HUES48 (cell line): ENCODE results near the gene PRIMPOL.
"Not testable (repeated sequence)": the region's sequence is repeated elsewhere in the genome, so short reads cannot be mapped to it uniquely, and the experiment has no call there.

Experiments
- H3K27ac ChIP-seq: one replicate; pipeline ENCODE4 v1.7.0; 2013; ENCODE audit warnings: low read depth, low read length, inconsistent platforms
- H3K27me3 ChIP-seq: 2 replicates; pipeline ENCODE4 v1.6.1; 2013; ENCODE audit warnings: mild to moderate bottlenecking, low read length; ENCODE audit not compliant: control insufficient read depth, insufficient read depth
- H3K36me3 ChIP-seq: 2 replicates; pipeline ENCODE4 v1.6.1; 2013; ENCODE audit warnings: low read length; ENCODE audit not compliant: control insufficient read depth, insufficient read depth
- H3K4me1 ChIP-seq: 2 replicates; pipeline ENCODE4 v1.6.1; 2013; ENCODE audit warnings: mild to moderate bottlenecking, low read length; ENCODE audit not compliant: control insufficient read depth, insufficient read depth
- H3K4me3 ChIP-seq: 2 replicates; pipeline ENCODE4 v1.5.1; 2013; ENCODE audit warnings: mild to moderate bottlenecking, low read depth, low read length
- H3K9ac ChIP-seq: 2 replicates; pipeline ENCODE4 v1.6.1; 2013; ENCODE audit warnings: mild to moderate bottlenecking, low read depth, low read length, moderate library complexity
- H3K9me3 ChIP-seq: 2 replicates; pipeline ENCODE4 v1.6.1; 2013; ENCODE audit warnings: low read length; ENCODE audit not compliant: control insufficient read depth, insufficient read depth

Gene PRIMPOL

DNA sequence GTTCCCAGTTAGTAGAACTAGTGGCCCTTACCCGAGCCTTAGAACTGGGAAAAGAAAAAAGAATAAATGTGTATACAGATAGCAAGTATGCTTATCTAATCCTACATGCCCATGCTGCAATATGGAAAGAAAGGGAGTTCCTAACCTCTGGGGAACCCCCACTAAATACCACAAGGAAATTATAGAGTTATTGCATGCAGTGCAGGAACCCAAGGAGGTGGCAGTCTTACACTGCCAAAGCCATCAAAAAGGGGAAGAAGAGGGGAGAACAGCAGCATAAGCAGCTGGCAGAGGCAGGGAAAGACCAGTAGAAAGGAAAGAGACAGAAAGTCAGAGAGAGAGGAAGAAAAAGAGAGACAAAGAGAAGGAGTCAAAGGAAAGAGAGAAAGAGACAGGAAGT is 90.0 kb downstream of the PRIMPOL start:
- H3K27me3 ChIP-seq, H3K36me3 ChIP-seq, H3K4me1 ChIP-seq, H3K4me3 ChIP-seq, H3K27ac ChIP-seq, H3K9ac ChIP-seq: not testable (repeated sequence)
- peaks cover 13% of the 10 kb centered on the region for H3K9me3 ChIP-seq

DNA sequence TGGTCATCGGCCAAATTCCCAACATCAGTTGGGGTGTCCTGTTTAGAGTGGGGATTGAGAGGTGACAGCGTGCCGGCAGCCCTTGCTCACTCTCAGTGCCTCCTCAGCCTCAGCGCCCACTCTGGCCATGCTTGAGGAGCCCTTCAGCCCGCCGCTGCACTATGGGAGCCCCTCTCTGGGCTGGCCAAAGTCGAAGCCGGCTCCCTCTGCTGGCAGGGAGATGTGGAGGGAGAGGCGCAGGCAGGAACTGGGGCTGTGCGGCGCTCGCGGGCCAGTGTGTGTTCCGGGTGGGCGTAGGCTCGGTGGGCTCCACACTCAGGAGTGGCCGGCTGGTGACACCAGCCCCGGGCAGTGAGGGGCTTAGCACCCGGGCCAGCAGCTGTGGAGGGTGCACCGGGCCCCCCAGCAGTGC is 91.4 kb downstream of the PRIMPOL start:
- Histone ChIP-seq H3K36me3 (no peaks in the 10 kb centered on the region), H3K4me1 (peaks cover 2% of the 10 kb centered on the region), H3K27ac (no peak overlapping the region), H3K9me3 (peaks cover 13% of the 10 kb centered on the region), H3K9ac (no peak overlapping the region), H3K27me3 (no peaks in the 10 kb centered on the region), H3K4me3 (no peak overlapping the region)

DNA sequence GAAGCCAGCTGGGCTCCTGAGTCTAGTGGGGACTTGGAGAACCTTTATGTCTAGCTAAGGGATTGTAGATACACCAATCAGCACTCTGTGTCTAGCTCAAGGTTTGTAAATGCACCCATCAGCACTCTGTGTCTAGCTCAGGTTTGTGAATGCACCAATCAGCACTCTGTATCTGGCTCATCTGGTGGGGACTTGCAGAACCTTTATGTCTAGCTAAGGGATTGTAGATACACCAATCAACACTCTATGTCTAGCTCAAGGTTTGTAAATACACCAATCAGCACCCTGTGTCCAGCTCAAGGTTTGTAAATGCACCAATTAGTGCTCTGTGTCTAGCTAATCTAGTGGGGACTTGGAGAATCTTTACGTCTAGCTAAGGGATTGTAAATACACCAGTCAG is 92.1 kb downstream of the PRIMPOL start:
- H3K27ac ChIP-seq, H3K4me1 ChIP-seq, H3K9ac ChIP-seq, H3K27me3 ChIP-seq, H3K36me3 ChIP-seq, H3K4me3 ChIP-seq: not testable (repeated sequence)
- H3K9me3 ChIP-seq = peaks cover 13% of the 10 kb centered on the region

DNA sequence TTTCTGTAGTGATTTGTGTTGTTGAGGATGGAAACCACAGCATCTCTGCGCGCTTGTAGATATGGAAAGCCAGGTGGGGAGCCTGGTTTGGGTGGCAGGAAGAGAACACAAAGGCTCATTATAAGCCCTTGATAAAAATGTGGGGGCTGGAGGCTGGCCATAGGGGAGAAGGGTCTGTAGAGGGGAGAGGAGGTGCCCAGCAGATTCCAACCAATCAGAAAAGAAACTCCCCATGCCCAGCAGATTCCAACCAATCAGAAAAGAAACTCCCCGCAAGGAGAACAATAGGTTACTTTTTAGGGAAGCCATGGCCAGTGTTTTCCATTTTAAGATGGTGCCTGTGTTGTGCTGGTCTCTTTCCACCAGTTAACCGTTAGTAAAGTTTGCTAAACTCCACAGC is 94.1 kb downstream of the PRIMPOL start:
- peaks cover 24% of the 10 kb centered on the region for H3K4me1 ChIP-seq
- H3K9me3 ChIP-seq = peaks cover 13% of the 10 kb centered on the region
- H3K27ac ChIP-seq = no peak overlapping the region
- H3K4me3 ChIP-seq = no peak overlapping the region
- no peaks in the 10 kb centered on the region for H3K27me3 ChIP-seq
- H3K36me3 ChIP-seq = no peaks in the 10 kb centered on the region
- no peak overlapping the region for H3K9ac ChIP-seq

DNA sequence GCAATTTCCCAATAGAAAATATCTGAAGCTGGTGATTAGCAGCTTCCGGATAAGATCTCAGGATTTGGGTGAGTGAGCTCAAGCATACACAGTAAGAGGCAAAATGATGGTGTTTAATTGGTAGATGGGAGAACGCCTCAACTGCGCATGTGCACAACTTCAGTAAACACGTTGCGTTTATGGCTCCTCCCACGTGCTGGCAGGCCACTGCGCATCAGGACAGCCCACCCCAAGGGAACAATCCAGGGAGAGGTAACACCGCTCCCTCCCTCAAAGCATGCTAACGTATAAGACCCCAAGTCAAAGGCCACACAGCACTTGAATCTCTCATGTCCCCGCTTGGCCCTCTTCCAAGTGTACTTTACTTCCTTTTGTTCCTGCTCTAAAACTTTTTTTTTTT is 94.7 kb downstream of the PRIMPOL start:
- H3K9ac ChIP-seq = no peak overlapping the region
- H3K27ac ChIP-seq = no peak overlapping the region
- H3K36me3 ChIP-seq = no peaks in the 10 kb centered on the region
- peaks cover 30% of the 10 kb centered on the region for H3K4me1 ChIP-seq
- H3K27me3 ChIP-seq = no peaks in the 10 kb centered on the region
- no peak overlapping the region for H3K4me3 ChIP-seq
- H3K9me3 ChIP-seq = peaks cover 13% of the 10 kb centered on the region
